ENCODE data around the gene NKAIN2. TPM values are rescaled to one million over a fixed set of nuclear protein-coding genes. Genes with fewer than 3 reads are reported as not detected.

The NKAIN2 gene
- total and polyA plus RNA-seq, 5 donors from 2014 or later = not detected

DNA sequence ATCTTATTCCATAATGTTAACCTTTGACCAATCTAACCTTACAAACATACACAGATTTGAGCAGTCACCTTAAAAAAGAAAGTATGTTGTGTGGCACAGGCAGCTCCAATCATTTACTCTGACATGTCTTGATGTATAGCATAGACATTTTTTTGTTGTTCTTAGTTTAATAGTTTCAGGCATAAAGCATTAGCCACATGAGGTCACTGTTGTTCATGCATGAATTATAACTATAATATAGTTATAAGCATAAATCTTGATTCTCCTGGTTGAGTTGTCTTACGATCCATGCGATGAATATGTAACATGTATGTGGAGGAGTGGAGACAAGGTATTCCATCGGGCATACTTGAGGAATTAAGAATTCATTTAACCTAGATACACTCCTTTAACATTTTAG is 26.1 kb upstream of the NKAIN2 start:
- ATAC-seq (ENCODE audit: low read depth in 2 of 2) (no peak), DNase-seq (no peak)
- no peak overlapping the region for H3K4me3 ChIP-seq (ENCODE audit: low read depth, low read length)
- H3K27me3 Mint-ChIP-seq = no peaks in the 10 kb centered on the region
- no peaks in the 10 kb centered on the region for H3K27me3 ChIP-seq (ENCODE audit: control insufficient read depth, insufficient read depth, low read length)
- H3K4me1 ChIP-seq (ENCODE audit: control insufficient read depth, insufficient read depth, low read length, poor library complexity, severe bottlenecking) = no peaks in the 10 kb centered on the region
- H3K36me3 Mint-ChIP-seq = no peaks in the 10 kb centered on the region
- no peaks in the 10 kb centered on the region for H3K36me3 ChIP-seq (ENCODE audit: control insufficient read depth, insufficient read depth, low read length)
- peaks cover 0 to 7% (median 0%) of the 10 kb centered on the region in 7 donors for H3K9me3 Mint-ChIP-seq
- H3K4me1 Mint-ChIP-seq = no peaks in the 10 kb centered on the region
- H3K9me3 ChIP-seq (ENCODE audit: control insufficient read depth in 2 of 2, low read length in 2 of 2) = no peaks in the 10 kb centered on the region
- H3K27ac ChIP-seq (ENCODE audit: insufficient read depth, low read length, poor library complexity, severe bottlenecking) = no peak overlapping the region
- no peak overlapping the region for H3K4me3 Mint-ChIP-seq
- no peak overlapping the region for H3K27ac Mint-ChIP-seq

- Mint-ChIP-seq H3K4me3 (no peak overlapping the region), H3K36me3 (no peaks in the 10 kb centered on the region), H3K27ac (no peak overlapping the region), H3K4me1 (no peaks in the 10 kb centered on the region), H3K9me3 (peaks cover 0 to 4% (median 0%) of the 10 kb centered on the region in 7 donors), H3K27me3 (no peaks in the 10 kb centered on the region)
- Histone ChIP-seq H3K4me3 (ENCODE audit: low read depth, low read length) (no peak overlapping the region), H3K36me3 (ENCODE audit: control insufficient read depth, insufficient read depth, low read length) (no peaks in the 10 kb centered on the region), H3K9me3 (ENCODE audit: control insufficient read depth in 2 of 2, low read length in 2 of 2) (no peaks in the 10 kb centered on the region), H3K27me3 (ENCODE audit: control insufficient read depth, insufficient read depth, low read length) (no peaks in the 10 kb centered on the region), H3K27ac (ENCODE audit: insufficient read depth, low read length, poor library complexity, severe bottlenecking) (no peak overlapping the region), H3K4me1 (ENCODE audit: control insufficient read depth, insufficient read depth, low read length, poor library complexity, severe bottlenecking) (no peaks in the 10 kb centered on the region)
- no peak for ATAC-seq (ENCODE audit: low read depth in 2 of 2)
- DNase-seq = no peak
Observed at GRCh38 chr6:123780021-123780420, 23.6 kb upstream of the NKAIN2 start.

DNA sequence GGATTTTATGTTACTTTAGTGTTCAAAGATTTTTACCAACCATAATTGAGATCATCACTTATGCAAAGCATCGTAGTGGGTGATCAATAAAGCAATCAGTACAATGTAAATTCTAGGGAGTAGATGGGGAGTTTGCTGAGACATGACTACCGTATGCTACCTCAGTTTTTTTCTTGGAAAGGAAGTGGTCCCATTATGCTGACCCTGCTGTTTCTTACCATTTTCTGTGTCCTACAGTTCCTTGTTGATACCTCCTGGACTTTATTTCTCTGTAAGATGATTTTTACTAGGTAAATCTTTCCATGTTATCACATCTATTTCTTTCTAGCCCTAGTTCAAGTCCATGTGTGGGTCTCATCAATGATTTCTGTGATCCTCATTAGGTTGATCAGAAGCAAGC is 19.3 kb upstream of the NKAIN2 start:
- no peak overlapping the region for H3K27ac ChIP-seq (ENCODE audit: insufficient read depth, low read length, poor library complexity, severe bottlenecking)
- H3K4me3 ChIP-seq (ENCODE audit: low read depth, low read length) = no peak overlapping the region
- H3K27me3 ChIP-seq (ENCODE audit: control insufficient read depth, insufficient read depth, low read length) = no peaks in the 10 kb centered on the region
- Mint-ChIP-seq H3K27ac (no peak overlapping the region), H3K4me3 (no peak overlapping the region), H3K4me1 (no peaks in the 10 kb centered on the region), H3K27me3 (no peaks in the 10 kb centered on the region), H3K9me3 (peaks cover 0 to 4% (median under 1%) of the 10 kb centered on the region in 7 donors), H3K36me3 (no peaks in the 10 kb centered on the region)
- DNase-seq = no peak
- no peaks in the 10 kb centered on the region for H3K9me3 ChIP-seq (ENCODE audit: control insufficient read depth in 2 of 2, low read length in 2 of 2)
- H3K4me1 ChIP-seq (ENCODE audit: control insufficient read depth, insufficient read depth, low read length, poor library complexity, severe bottlenecking) = no peaks in the 10 kb centered on the region
- no peak for ATAC-seq (ENCODE audit: low read depth in 2 of 2)
- no peaks in the 10 kb centered on the region for H3K36me3 ChIP-seq (ENCODE audit: control insufficient read depth, insufficient read depth, low read length)

DNA sequence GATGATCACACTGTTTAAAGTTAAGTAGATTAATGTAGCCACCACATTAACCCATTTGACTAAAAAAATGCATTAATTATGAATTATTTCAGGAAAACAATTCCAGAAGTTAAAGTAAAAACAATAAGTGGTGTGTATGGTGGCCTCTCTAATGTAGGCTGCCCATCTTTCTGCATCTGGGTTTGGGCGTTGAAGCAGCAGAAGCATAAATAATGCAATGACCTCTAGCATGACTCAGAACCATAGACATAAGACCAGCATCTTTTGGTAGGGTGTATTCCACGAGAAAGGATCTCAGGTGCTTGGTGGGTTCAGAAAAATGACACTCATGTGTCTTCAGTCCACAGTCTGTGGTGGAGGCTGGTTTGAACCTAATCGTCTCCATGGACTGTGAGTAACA is 18.6 kb upstream of the NKAIN2 start:
- no peaks in the 10 kb centered on the region for H3K4me1 Mint-ChIP-seq

DNA sequence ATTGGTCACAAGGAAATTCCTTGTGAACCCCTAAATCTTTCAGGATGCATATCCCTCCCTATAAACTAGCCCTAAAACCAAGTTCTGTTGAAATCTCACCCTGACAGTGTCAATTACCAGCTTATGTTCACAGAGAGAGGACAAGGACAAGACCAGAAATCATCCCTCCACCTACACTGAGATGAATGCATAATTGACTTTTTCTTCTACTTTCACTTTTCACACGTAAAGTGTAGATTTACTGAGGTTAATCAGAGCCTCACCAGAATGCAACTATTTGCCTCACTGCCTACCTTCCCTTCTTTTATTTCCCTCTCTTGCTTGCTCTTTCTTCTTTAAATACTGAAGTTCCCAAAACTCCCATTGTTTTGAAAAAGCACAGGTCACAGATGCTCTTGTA is 15.3 kb upstream of the NKAIN2 start:
- no peaks in the 10 kb centered on the region for H3K4me1 ChIP-seq (ENCODE audit: control insufficient read depth, insufficient read depth, low read length, poor library complexity, severe bottlenecking)
- Mint-ChIP-seq H3K36me3 (no peaks in the 10 kb centered on the region), H3K9me3 (peaks cover 0 to 3% (median 1%) of the 10 kb centered on the region in 7 donors), H3K27me3 (no peaks in the 10 kb centered on the region), H3K4me1 (no peaks in the 10 kb centered on the region), H3K4me3 (no peak overlapping the region), H3K27ac (no peak overlapping the region)
- DNase-seq (no peak), ATAC-seq (ENCODE audit: low read depth in 2 of 2) (no peak)
- H3K4me3 ChIP-seq (ENCODE audit: low read depth, low read length) = no peak overlapping the region
- H3K36me3 ChIP-seq (ENCODE audit: control insufficient read depth, insufficient read depth, low read length) = no peaks in the 10 kb centered on the region
- H3K27me3 ChIP-seq (ENCODE audit: control insufficient read depth, insufficient read depth, low read length) = no peaks in the 10 kb centered on the region
- no peaks in the 10 kb centered on the region for H3K9me3 ChIP-seq (ENCODE audit: control insufficient read depth in 2 of 2, low read length in 2 of 2)
- H3K27ac ChIP-seq (ENCODE audit: insufficient read depth, low read length, poor library complexity, severe bottlenecking) = no peak overlapping the region

More for the DNA sequence above, 18.6 kb upstream of the NKAIN2 start:
- Mint-ChIP-seq H3K27me3 (no peaks in the 10 kb centered on the region), H3K36me3 (no peaks in the 10 kb centered on the region), H3K4me3 (no peak overlapping the region), H3K27ac (no peak overlapping the region), H3K9me3 (peaks cover 0 to 7% (median 1%) of the 10 kb centered on the region in 7 donors)
- no peaks in the 10 kb centered on the region for H3K4me1 ChIP-seq (ENCODE audit: control insufficient read depth, insufficient read depth, low read length, poor library complexity, severe bottlenecking)
- H3K27ac ChIP-seq (ENCODE audit: insufficient read depth, low read length, poor library complexity, severe bottlenecking) = no peak overlapping the region
- no peaks in the 10 kb centered on the region for H3K9me3 ChIP-seq (ENCODE audit: control insufficient read depth in 2 of 2, low read length in 2 of 2)
- no peak overlapping the region for H3K4me3 ChIP-seq (ENCODE audit: low read depth, low read length)
- no peaks in the 10 kb centered on the region for H3K27me3 ChIP-seq (ENCODE audit: control insufficient read depth, insufficient read depth, low read length)
- DNase-seq (no peak), ATAC-seq (ENCODE audit: low read depth in 2 of 2) (no peak)
- H3K36me3 ChIP-seq (ENCODE audit: control insufficient read depth, insufficient read depth, low read length) = no peaks in the 10 kb centered on the region

- H3K27me3 Mint-ChIP-seq = no peaks in the 10 kb centered on the region
- H3K4me3 Mint-ChIP-seq = no peak overlapping the region
- Histone ChIP-seq H3K4me1 (ENCODE audit: control insufficient read depth, insufficient read depth, low read length, poor library complexity, severe bottlenecking) (no peaks in the 10 kb centered on the region), H3K4me3 (ENCODE audit: low read depth, low read length) (no peak overlapping the region), H3K27me3 (ENCODE audit: control insufficient read depth, insufficient read depth, low read length) (no peaks in the 10 kb centered on the region), H3K27ac (ENCODE audit: insufficient read depth, low read length, poor library complexity, severe bottlenecking) (no peak overlapping the region), H3K36me3 (ENCODE audit: control insufficient read depth, insufficient read depth, low read length) (no peaks in the 10 kb centered on the region), H3K9me3 (ENCODE audit: control insufficient read depth in 2 of 2, low read length in 2 of 2) (no peaks in the 10 kb centered on the region)
- H3K36me3 Mint-ChIP-seq = no peaks in the 10 kb centered on the region
- H3K27ac Mint-ChIP-seq = no peak overlapping the region
- DNase-seq (no peak), ATAC-seq (ENCODE audit: low read depth in 2 of 2) (no peak)
- H3K4me1 Mint-ChIP-seq = no peaks in the 10 kb centered on the region
- H3K9me3 Mint-ChIP-seq = peaks cover 0 to 7% (median 4%) of the 10 kb centered on the region in 7 donors
Observed at GRCh38 chr6:123794190-123794589, 9.5 kb upstream of the NKAIN2 start.

GRCh38 chr6:123794799-123795198 is 8.9 kb upstream of the NKAIN2 start:
- ATAC-seq (ENCODE audit: low read depth in 2 of 2) (no peak), DNase-seq (no peak)
- Mint-ChIP-seq H3K4me1 (no peaks in the 10 kb centered on the region), H3K27ac (no peak overlapping the region), H3K4me3 (no peak overlapping the region), H3K9me3 (peaks cover 0 to 5% (median 4%) of the 10 kb centered on the region in 7 donors), H3K36me3 (no peaks in the 10 kb centered on the region), H3K27me3 (no peaks in the 10 kb centered on the region)
- H3K4me1 ChIP-seq (ENCODE audit: control insufficient read depth, insufficient read depth, low read length, poor library complexity, severe bottlenecking) = no peaks in the 10 kb centered on the region
- no peaks in the 10 kb centered on the region for H3K9me3 ChIP-seq (ENCODE audit: control insufficient read depth in 2 of 2, low read length in 2 of 2)
- H3K36me3 ChIP-seq (ENCODE audit: control insufficient read depth, insufficient read depth, low read length) = no peaks in the 10 kb centered on the region
- no peaks in the 10 kb centered on the region for H3K27me3 ChIP-seq (ENCODE audit: control insufficient read depth, insufficient read depth, low read length)
- no peak overlapping the region for H3K27ac ChIP-seq (ENCODE audit: insufficient read depth, low read length, poor library complexity, severe bottlenecking)
- H3K4me3 ChIP-seq (ENCODE audit: low read depth, low read length) = no peak overlapping the region

DNA sequence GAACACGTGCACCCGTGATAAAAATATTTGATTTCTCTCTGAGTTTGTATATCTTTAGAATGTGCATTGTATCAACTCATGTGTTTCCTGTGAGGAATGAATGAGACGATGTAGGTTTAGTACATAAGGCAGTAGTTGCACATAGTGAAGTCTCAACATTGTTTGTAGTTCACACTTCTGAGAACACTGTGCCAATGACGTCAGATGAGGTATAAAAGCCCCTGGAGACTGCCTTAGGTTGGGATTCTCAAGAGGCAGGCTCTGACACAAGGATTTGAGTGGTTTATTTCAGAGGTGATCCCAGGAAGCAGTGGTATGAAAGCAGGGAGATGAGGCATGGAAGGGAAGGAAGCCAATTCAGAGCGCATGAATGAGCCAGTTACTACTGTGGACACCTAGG is 2.6 kb upstream of the NKAIN2 start:
- no peak overlapping the region for H3K4me3 Mint-ChIP-seq
- Histone ChIP-seq H3K9me3 (ENCODE audit: control insufficient read depth in 2 of 2, low read length in 2 of 2) (no peaks in the 10 kb centered on the region), H3K27me3 (ENCODE audit: control insufficient read depth, insufficient read depth, low read length) (peaks cover 11% of the 10 kb centered on the region), H3K4me1 (ENCODE audit: control insufficient read depth, insufficient read depth, low read length, poor library complexity, severe bottlenecking) (peaks cover 3% of the 10 kb centered on the region), H3K27ac (ENCODE audit: insufficient read depth, low read length, poor library complexity, severe bottlenecking) (no peak overlapping the region), H3K36me3 (ENCODE audit: control insufficient read depth, insufficient read depth, low read length) (no peaks in the 10 kb centered on the region), H3K4me3 (ENCODE audit: low read depth, low read length) (no peak overlapping the region)
- no peak overlapping the region for H3K27ac Mint-ChIP-seq
- peaks cover 0 to 5% (median 3%) of the 10 kb centered on the region in 7 donors for H3K9me3 Mint-ChIP-seq
- DNase-seq (no peak), ATAC-seq (ENCODE audit: low read depth in 2 of 2) (no peak)
- peaks cover 24% of the 10 kb centered on the region for H3K27me3 Mint-ChIP-seq
- H3K4me1 Mint-ChIP-seq = peaks cover 0 to 15% (median 6%) of the 10 kb centered on the region in 4 donors
- H3K36me3 Mint-ChIP-seq = no peaks in the 10 kb centered on the region

Data from CD4-positive, CD25-positive, alpha-beta regulatory T cell (primary cell).